AG10803 (cell line): ENCODE data around the gene RSRC1.

Experiments
- DNase-seq: peaks from one replicate; pipeline ENCODE4 v3.0.0; 2010; ENCODE audit warnings: low read depth
- H3K4me3 ChIP-seq: 2 replicates; pipeline ENCODE4 v1.5.1; 2011; ENCODE audit warnings: mild to moderate bottlenecking, low read length, control low read depth
- TF ChIP-seq, protein P1 (sequence below): conservative IDR thresholded peaks from 2 replicates; pipeline ENCODE4 v1.5.1; 2011; ENCODE audit warnings: mild to moderate bottlenecking, low read length, control low read depth, inconsistent platforms

The RSRC1 gene

DNA sequence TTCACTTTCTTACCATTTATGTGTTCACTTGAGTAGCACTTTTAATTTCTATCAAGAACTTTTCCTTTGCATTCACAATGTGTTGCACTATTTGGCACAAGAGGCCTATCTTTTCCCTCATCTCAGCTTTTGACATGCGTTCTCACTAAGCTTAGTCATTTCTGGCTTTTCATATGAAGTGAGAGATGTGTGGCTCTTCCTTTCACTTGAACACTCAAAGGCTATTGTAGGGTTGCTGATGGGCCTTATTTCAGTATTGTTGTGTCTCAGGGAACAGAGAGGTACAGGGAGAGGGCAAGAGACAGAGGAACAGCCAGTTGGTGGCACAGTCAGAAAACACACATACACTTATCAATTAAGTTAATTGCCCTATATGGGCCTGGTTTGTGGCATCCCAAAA lies 333.7 kb downstream of the RSRC1 start:
- DNase-seq: no peak
- TF ChIP-seq, protein P1, sequence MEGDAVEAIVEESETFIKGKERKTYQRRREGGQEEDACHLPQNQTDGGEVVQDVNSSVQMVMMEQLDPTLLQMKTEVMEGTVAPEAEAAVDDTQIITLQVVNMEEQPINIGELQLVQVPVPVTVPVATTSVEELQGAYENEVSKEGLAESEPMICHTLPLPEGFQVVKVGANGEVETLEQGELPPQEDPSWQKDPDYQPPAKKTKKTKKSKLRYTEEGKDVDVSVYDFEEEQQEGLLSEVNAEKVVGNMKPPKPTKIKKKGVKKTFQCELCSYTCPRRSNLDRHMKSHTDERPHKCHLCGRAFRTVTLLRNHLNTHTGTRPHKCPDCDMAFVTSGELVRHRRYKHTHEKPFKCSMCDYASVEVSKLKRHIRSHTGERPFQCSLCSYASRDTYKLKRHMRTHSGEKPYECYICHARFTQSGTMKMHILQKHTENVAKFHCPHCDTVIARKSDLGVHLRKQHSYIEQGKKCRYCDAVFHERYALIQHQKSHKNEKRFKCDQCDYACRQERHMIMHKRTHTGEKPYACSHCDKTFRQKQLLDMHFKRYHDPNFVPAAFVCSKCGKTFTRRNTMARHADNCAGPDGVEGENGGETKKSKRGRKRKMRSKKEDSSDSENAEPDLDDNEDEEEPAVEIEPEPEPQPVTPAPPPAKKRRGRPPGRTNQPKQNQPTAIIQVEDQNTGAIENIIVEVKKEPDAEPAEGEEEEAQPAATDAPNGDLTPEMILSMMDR: no peak

GRCh38 chr3:158447408-158447807 lies 337.5 kb downstream of the RSRC1 start:
- H3K4me3 ChIP-seq: no peak overlapping the region
- TF ChIP-seq, protein P1: no peak

More for the DNA sequence above, 333.7 kb downstream of the RSRC1 start:
- H3K4me3 ChIP-seq: no peak overlapping the region

DNA sequence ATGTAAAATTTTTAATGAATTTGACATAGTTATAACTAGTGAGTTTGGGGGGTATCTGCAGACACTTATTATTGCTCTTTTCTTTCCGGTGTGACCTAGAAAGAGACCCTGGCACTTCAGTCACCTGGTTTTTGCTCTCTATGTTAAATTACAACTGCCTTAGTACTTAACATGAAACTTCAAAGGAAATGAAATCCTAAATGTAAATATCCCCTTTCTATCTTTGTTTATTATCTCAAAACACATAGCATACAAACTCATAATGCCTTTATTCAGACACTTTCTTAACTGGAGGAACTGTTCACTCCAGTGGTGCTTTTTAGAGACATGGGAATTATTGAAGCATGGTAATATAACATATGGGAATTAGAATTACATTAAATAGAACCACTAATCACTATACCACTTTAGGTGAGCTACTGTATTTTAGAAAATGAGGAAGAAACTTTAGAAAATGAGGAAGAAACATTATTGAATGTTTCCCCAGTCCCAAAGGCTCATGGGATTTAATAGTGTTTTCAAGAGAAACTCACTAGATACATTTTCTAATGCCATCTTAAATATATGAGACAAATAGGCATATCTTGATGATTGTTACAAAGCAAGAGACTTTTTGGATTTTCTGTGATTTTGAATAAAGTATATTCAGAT lies 341.6 kb downstream of the RSRC1 start:
- no peak overlapping the region for H3K4me3 ChIP-seq
- no peak for DNase-seq
- TF ChIP-seq, protein P1: no peak

More at GRCh38 chr3:158447408-158447807, 337.5 kb downstream of the RSRC1 start:
- no peak for DNase-seq

GRCh38 chr3:158452334-158452733 lies 342.4 kb downstream of the RSRC1 start:
- peak; percentile 31 for DNase-seq
- H3K4me3 ChIP-seq: no peak overlapping the region
- TF ChIP-seq, protein P1: no peak

DNA sequence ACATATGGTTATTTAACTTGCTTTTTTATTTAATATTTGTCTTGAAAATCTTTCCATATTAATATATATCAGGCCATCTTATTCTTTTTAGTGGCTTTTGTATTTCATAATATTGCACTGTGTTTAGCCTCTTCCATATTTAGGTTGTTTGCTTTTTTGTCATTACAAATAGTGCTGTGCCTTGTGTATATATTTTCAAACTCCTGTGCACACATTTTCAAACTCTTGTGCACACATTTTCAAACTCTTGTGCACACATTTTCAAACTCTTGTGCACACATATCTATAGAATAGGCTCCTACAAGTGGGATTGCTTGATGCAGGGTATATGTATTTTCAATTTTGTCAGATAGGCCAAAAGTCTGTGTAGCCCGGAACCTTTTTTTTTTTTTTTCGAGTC lies 343.1 kb downstream of the RSRC1 start:
- TF ChIP-seq, protein P1: no peak
- H3K4me3 ChIP-seq: no peak overlapping the region

DNA sequence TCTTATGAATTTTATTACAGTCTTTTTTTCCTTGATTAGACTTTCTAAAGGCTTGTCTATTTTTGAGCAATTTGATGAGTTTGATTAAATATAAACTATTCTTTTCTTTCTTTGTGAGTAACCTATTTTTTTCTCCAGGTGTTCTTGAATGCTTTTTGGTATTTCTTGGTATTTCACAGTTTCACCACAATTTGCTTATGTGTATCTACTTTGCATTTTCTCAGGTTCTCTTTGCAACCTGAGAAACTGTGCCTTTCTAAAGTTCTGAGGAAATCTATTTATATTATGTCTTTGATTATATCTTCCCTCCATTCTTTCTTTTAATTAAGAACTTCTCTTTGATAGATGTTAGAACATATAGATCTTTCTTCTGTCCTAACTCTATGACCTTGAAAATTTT lies 344.0 kb downstream of the RSRC1 start:
- DNase-seq: no peak
- TF ChIP-seq, protein P1: no peak
- H3K4me3 ChIP-seq: no peak overlapping the region

More for the DNA sequence above, 343.1 kb downstream of the RSRC1 start:
- DNase-seq: no peak

DNA sequence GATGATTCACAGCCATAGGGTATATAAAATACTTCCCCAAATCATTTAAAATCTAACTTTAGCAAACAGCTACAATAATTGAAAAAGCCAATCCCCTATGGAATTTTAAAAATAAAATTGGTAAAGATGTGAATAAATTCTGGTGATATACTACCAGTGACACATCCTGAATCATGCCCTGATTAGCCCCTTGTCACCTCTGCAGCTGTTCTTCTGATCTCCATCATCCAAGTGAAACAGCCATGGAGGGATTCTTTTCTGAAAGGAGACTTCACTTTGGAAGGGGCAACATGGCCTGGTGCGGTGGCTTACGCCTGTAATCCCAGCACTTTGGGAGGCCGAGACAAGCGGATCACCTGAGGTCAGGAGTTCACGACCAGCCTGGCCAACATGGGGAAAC lies 345.5 kb downstream of the RSRC1 start:
- TF ChIP-seq, protein P1: no peak
- no peak for DNase-seq
- H3K4me3 ChIP-seq: no peak overlapping the region
